ENCODE results near the gene SCIN. TPM values are rescaled to one million over a fixed set of nuclear protein-coding genes. Genes with fewer than 3 reads are reported as not detected.
A peak's percentile ranks its signal among the peaks of the same experiment; 100 is the strongest.
"Not testable (repeated sequence)": the region's sequence is repeated elsewhere in the genome, so short reads cannot be mapped to it uniquely, and the experiment has no call there.

Gene SCIN
- total RNA-seq, 1 donor: 4.7 TPM

DNA sequence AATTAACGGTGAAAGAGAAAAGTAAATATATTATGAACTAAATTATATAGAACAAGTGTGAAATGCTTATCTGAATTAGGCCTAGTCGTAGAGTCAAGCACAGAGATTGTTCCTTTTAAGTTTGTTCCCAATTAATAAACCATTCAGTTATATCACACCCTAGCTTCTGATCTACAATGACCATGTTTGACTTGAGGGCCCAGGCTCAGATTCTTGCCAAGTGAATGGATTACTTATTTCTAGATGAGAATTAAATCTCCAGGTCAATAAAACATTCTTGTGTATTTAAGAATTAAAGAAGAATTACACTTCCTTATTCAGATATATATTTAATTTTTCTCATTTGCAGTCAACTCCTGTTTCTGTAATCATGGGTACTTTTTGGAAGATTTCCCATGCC is 79.6 kb downstream of the SCIN start:
- no peaks in the 10 kb centered on the region for H4K20me1 ChIP-seq (ENCODE audit: insufficient read depth, low read length)
- H3K79me2 ChIP-seq (ENCODE audit: insufficient read depth, low read length): no peaks in the 10 kb centered on the region
- H3K9me3 ChIP-seq (ENCODE audit: low read depth, low read length): no peaks in the 10 kb centered on the region
- no peaks in the 10 kb centered on the region for H3K27me3 ChIP-seq (ENCODE audit: insufficient read depth, low read length)
- H2AFZ ChIP-seq (ENCODE audit: low read length): no peak overlapping the region
- DNase-seq (ENCODE audit: insufficient read length, low spot score, missing footprints): no peak
- H3K4me3 ChIP-seq (ENCODE audit: insufficient read depth, low read length): no peak overlapping the region
- TF ChIP-seq, protein P1, sequence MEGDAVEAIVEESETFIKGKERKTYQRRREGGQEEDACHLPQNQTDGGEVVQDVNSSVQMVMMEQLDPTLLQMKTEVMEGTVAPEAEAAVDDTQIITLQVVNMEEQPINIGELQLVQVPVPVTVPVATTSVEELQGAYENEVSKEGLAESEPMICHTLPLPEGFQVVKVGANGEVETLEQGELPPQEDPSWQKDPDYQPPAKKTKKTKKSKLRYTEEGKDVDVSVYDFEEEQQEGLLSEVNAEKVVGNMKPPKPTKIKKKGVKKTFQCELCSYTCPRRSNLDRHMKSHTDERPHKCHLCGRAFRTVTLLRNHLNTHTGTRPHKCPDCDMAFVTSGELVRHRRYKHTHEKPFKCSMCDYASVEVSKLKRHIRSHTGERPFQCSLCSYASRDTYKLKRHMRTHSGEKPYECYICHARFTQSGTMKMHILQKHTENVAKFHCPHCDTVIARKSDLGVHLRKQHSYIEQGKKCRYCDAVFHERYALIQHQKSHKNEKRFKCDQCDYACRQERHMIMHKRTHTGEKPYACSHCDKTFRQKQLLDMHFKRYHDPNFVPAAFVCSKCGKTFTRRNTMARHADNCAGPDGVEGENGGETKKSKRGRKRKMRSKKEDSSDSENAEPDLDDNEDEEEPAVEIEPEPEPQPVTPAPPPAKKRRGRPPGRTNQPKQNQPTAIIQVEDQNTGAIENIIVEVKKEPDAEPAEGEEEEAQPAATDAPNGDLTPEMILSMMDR (IDR thresholded peaks at IDR 0.05; ENCODE audit: extremely low read depth, low read depth, low read length): no peak
- H3K4me1 ChIP-seq (ENCODE audit: insufficient read depth, low read length): peaks cover 20% of the 10 kb centered on the region
- H3K36me3 ChIP-seq (ENCODE audit: insufficient read depth, low read length): no peaks in the 10 kb centered on the region
- H3K27ac ChIP-seq (ENCODE audit: low read depth, low read length): no peak overlapping the region
- H3K4me2 ChIP-seq (ENCODE audit: insufficient read depth, low read length): no peak overlapping the region

DNA sequence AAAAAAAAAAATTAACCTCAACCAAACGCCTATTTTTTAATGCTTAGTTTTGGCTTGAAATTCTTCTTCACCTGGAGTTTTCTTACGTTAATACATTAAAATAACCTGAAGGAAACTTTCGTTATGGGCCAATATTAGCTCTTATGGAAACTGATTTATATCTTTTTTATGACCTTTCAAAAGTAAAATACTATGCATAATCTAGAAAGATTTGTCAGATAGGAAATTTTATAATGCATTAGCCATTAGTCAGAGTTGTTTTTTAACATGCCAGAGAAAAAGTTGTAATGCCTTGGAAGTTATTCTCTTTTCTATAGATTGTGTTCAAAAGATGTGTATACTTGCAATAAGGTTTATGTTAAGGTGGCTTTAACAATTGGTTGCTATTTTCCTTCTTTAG is 82.6 kb downstream of the SCIN start:
- H3K9me3 ChIP-seq (ENCODE audit: low read depth, low read length): no peaks in the 10 kb centered on the region
- DNase-seq (ENCODE audit: insufficient read length, low spot score, missing footprints): no peak
- no peaks in the 10 kb centered on the region for H3K79me2 ChIP-seq (ENCODE audit: insufficient read depth, low read length)
- no peaks in the 10 kb centered on the region for H4K20me1 ChIP-seq (ENCODE audit: insufficient read depth, low read length)
- peak overlapping the region; percentile 17 for H3K27ac ChIP-seq (ENCODE audit: low read depth, low read length)
- TF ChIP-seq, protein P1 (IDR thresholded peaks at IDR 0.05; ENCODE audit: extremely low read depth, low read depth, low read length): no peak
- no peak overlapping the region for H2AFZ ChIP-seq (ENCODE audit: low read length)
- no peak overlapping the region for H3K4me3 ChIP-seq (ENCODE audit: insufficient read depth, low read length)
- H3K4me2 ChIP-seq (ENCODE audit: insufficient read depth, low read length): peak overlapping the region; percentile 41
- H3K27me3 ChIP-seq (ENCODE audit: insufficient read depth, low read length): no peaks in the 10 kb centered on the region
- H3K4me1 ChIP-seq (ENCODE audit: insufficient read depth, low read length): peaks cover 10% of the 10 kb centered on the region
- H3K36me3 ChIP-seq (ENCODE audit: insufficient read depth, low read length): no peaks in the 10 kb centered on the region

DNA sequence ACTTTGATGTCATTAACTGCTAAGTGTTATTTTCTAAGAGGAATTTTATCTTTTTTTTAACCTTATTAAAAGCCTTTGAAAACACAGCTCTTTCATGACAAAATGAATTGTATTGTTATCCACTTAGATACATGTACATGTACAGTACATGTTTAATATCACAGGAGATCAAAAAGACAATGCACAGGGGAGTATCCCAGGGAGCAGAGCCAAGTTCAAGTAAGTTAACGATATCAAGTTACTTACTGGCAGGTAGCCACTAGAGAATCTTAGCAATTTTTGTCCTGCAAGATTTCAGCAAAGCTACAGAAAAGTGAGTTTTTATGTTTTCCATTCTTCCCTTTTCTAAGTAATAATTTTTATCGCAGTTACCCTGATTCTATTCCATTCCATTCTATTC is 83.0 kb downstream of the SCIN start:
- Histone ChIP-seq H4K20me1 (ENCODE audit: insufficient read depth, low read length) (no peaks in the 10 kb centered on the region), H3K36me3 (ENCODE audit: insufficient read depth, low read length) (no peaks in the 10 kb centered on the region), H3K27ac (ENCODE audit: low read depth, low read length) (peak overlapping the region; percentile 17), H3K79me2 (ENCODE audit: insufficient read depth, low read length) (no peaks in the 10 kb centered on the region), H3K4me3 (ENCODE audit: insufficient read depth, low read length) (no peak overlapping the region), H3K4me2 (ENCODE audit: insufficient read depth, low read length) (peak overlapping the region; percentile 41), H2AFZ (ENCODE audit: low read length) (no peak overlapping the region), H3K27me3 (ENCODE audit: insufficient read depth, low read length) (no peaks in the 10 kb centered on the region), H3K9me3 (ENCODE audit: low read depth, low read length) (no peaks in the 10 kb centered on the region), H3K4me1 (ENCODE audit: insufficient read depth, low read length) (peaks cover 10% of the 10 kb centered on the region)
- peak; percentile 43 for DNase-seq (ENCODE audit: insufficient read length, low spot score, missing footprints)
- TF ChIP-seq, protein P1 (IDR thresholded peaks at IDR 0.05; ENCODE audit: extremely low read depth, low read depth, low read length): no peak

DNA sequence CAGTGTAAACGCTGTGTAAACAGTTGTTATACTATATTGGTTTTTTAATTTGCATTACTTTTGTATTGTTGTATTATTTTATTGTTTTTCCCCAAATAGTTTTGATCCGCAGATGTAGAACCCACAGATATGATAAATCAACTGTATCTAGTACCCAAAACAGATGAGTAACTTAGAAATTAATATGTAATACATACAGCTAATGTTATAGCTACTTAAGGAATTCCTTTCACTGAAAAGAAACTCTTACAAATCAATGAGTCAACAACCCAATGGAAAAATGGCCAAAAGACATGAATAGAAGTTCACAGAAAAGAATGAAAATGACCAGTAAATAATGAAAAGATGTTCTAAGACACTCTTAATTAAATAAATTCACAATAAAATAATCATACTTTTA is 84.6 kb downstream of the SCIN start:
- DNase-seq (ENCODE audit: insufficient read length, low spot score, missing footprints): peak; percentile 53
- H3K27ac ChIP-seq (ENCODE audit: low read depth, low read length): no peak overlapping the region
- no peaks in the 10 kb centered on the region for H3K79me2 ChIP-seq (ENCODE audit: insufficient read depth, low read length)
- no peak overlapping the region for H3K4me2 ChIP-seq (ENCODE audit: insufficient read depth, low read length)
- TF ChIP-seq, protein P1 (IDR thresholded peaks at IDR 0.05; ENCODE audit: extremely low read depth, low read depth, low read length): no peak
- no peak overlapping the region for H2AFZ ChIP-seq (ENCODE audit: low read length)
- no peaks in the 10 kb centered on the region for H3K27me3 ChIP-seq (ENCODE audit: insufficient read depth, low read length)
- H3K4me1 ChIP-seq (ENCODE audit: insufficient read depth, low read length): peaks cover 12% of the 10 kb centered on the region
- no peaks in the 10 kb centered on the region for H4K20me1 ChIP-seq (ENCODE audit: insufficient read depth, low read length)
- no peak overlapping the region for H3K4me3 ChIP-seq (ENCODE audit: insufficient read depth, low read length)
- no peaks in the 10 kb centered on the region for H3K36me3 ChIP-seq (ENCODE audit: insufficient read depth, low read length)
- H3K9me3 ChIP-seq (ENCODE audit: low read depth, low read length): no peaks in the 10 kb centered on the region

DNA sequence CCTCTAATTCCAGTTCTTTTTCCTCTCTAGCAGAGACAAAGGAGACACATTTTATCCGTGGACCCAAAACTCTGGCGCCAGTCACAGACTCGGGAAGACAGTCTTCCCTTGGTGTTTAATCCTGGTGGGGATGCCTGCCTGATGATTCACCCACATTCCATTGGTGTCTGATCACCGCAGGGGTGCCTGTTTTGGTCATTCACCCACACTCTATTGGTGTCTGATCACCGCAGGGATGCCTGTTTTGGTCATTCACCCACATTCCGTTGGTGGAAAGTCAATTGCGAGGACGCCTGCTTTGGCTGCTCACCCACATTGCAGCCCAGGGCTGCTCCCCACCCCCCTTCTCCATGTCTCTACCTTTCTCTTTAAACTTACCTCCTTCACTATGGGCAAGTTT is 89.9 kb downstream of the SCIN start:
- H3K27ac ChIP-seq (ENCODE audit: low read depth, low read length): peak overlapping the region; percentile 51
- H2AFZ ChIP-seq (ENCODE audit: low read length); H3K27me3 ChIP-seq (ENCODE audit: insufficient read depth, low read length); H3K9me3 ChIP-seq (ENCODE audit: low read depth, low read length); H3K79me2 ChIP-seq (ENCODE audit: insufficient read depth, low read length); DNase-seq (ENCODE audit: insufficient read length, low spot score, missing footprints); H3K4me3 ChIP-seq (ENCODE audit: insufficient read depth, low read length); H4K20me1 ChIP-seq (ENCODE audit: insufficient read depth, low read length); H3K36me3 ChIP-seq (ENCODE audit: insufficient read depth, low read length): not testable (repeated sequence)
- H3K4me2 ChIP-seq (ENCODE audit: insufficient read depth, low read length): peak overlapping the region; percentile 63
- peaks cover 16% of the 10 kb centered on the region for H3K4me1 ChIP-seq (ENCODE audit: insufficient read depth, low read length)

DNA sequence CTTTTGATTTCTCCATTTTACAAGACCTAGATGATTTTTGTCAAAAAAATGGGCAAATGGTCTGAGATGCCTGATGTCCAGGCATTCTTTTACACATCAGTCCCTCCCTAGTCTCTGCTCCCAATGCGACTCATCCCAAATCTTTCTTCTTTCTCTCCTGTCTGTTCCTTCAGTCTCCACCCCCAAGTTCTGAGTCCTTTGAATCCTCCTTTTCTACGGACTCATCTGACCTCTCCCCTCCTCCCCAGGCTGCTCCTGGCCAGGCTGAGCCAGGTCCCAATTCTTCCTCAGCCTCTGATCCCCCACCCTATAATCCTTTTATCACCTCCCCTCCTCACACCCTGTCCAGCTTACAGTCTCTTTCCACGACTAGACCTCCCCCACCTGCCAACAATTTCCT is 90.5 kb downstream of the SCIN start:
- Histone ChIP-seq H2AFZ (ENCODE audit: low read length) (peak overlapping the region; percentile 72), H3K4me1 (ENCODE audit: insufficient read depth, low read length) (peaks cover 16% of the 10 kb centered on the region), H3K4me2 (ENCODE audit: insufficient read depth, low read length) (peak overlapping the region; percentile 63), H3K27ac (ENCODE audit: low read depth, low read length) (peak overlapping the region; percentile 51)
- not testable (repeated sequence) for H3K27me3 ChIP-seq (ENCODE audit: insufficient read depth, low read length); H3K9me3 ChIP-seq (ENCODE audit: low read depth, low read length); H3K36me3 ChIP-seq (ENCODE audit: insufficient read depth, low read length); H3K79me2 ChIP-seq (ENCODE audit: insufficient read depth, low read length); H4K20me1 ChIP-seq (ENCODE audit: insufficient read depth, low read length); DNase-seq (ENCODE audit: insufficient read length, low spot score, missing footprints); H3K4me3 ChIP-seq (ENCODE audit: insufficient read depth, low read length)
